HCT116 (cell line): Measurements from ENCODE around the gene MUC16. TPM values are rescaled to one million over a fixed set of nuclear protein-coding genes. Genes with fewer than 3 reads are reported as not detected.

ENCODE experiments used
- ATAC-seq: fragments of 200-7000 bp; cut with Tn5 transposase; 2 replicates; pipeline ENCODE4 v1.9.1; 2020; ENCODE audit warnings: mild to moderate bottlenecking, moderate library complexity
- BruUV-seq: library from RNA; stranded (reverse); fragments of 400-500 nt; replicated peaks from 2 replicates; lab custom pipeline; 2021; lab: Mats Ljungman, UMichigan
- CTCF ChIA-PET: fragments of 300-600 bp; sonication (Branson Sonifier 250); formaldehyde crosslinking; loops from one replicate; lab custom pipeline; 2021; ENCODE audit warnings: antibody characterized with exemption; lab: Charles Lee
- POLR2A ChIA-PET: fragments of 300-600, 350-600 bp; sonication (Branson Sonifier 250); formaldehyde crosslinking; loops from one replicate; lab custom pipeline; 2021; ENCODE audit warnings: antibody characterized with exemption; lab: Charles Lee
- RAD21 ChIA-PET, 2 experiments: fragments of 300-600 bp; sonication (Branson Sonifier 250); formaldehyde crosslinking; loops; one replicate each; lab custom pipeline; 2023; ENCODE audit warnings: low total read pairs in 2 of 2; ENCODE audit not compliant: uncharacterized antibody in 2 of 2, unreplicated experiment in 2 of 2, low non-redundant PET in 1 of 2; lab: Charles Lee
- DNase-seq: peaks from one replicate; pipeline ENCODE4 v3.0.0-alpha.2; 2010; ENCODE audit warnings: low read depth, low spot score
- H2AFZ ChIP-seq: fragments of 200-600 bp; shearing (Covaris generic), sonication (generic); 2 replicates; pipeline ENCODE4 v1.6.1; 2017; ENCODE audit warnings: low read depth, mixed run types, mixed read lengths, antibody characterized with exemption, low read length; ENCODE audit not compliant: poor library complexity, severe bottlenecking
- H3K27ac ChIP-seq: 2 replicates; pipeline ENCODE4 v1.5.1; 2012; ENCODE audit warnings: low read depth, low read length
- H3K27me3 ChIP-seq: fragments of 200-600 bp; sonication (generic); 2 replicates; pipeline ENCODE4 v1.6.1; 2016; ENCODE audit warnings: mixed run types, low read length, mixed read lengths; ENCODE audit not compliant: insufficient read depth
- H3K36me3 ChIP-seq, 2 experiments: fragments of 200-500 bp in 1 of 2; fragments of 200-600 bp in 1 of 2; sonication (Bioruptor generic) in 1 of 2; sonication (generic) in 1 of 2; 2 replicates each; pipeline versions ENCODE4 v1.5.1 to v1.6.1; 2014 to 2016; ENCODE audit warnings: low read length in 2 of 2, inconsistent platforms in 1 of 2, mixed read lengths in 1 of 2, mixed run types in 1 of 2; ENCODE audit not compliant: insufficient read depth in 2 of 2, control insufficient read depth in 1 of 2
- H3K4me1 ChIP-seq, 2 experiments: fragments of 200-600 bp in 1 of 2; sonication (generic) in 1 of 2; 2 replicates each; pipeline versions ENCODE4 v1.5.1 to v1.6.1; 2012 to 2017; ENCODE audit warnings: low read length in 2 of 2, inconsistent platforms in 1 of 2, mild to moderate bottlenecking in 1 of 2, mixed read lengths in 1 of 2, mixed run types in 1 of 2, moderate library complexity in 1 of 2; ENCODE audit not compliant: insufficient read depth in 2 of 2, control insufficient read depth in 1 of 2
- H3K4me2 ChIP-seq: fragments of 200-600 bp; sonication (generic); 2 replicates; pipeline ENCODE4 v1.6.1; 2017; ENCODE audit warnings: mixed run types, low read length, mixed read lengths
- H3K4me3 ChIP-seq, 2 experiments: fragments of 200-600 bp in 1 of 2; sonication (generic) in 1 of 2; replicated peaks in 1 of 2; 2 replicates each; pipeline ENCODE4 v1.5.1; 2011 to 2016; ENCODE audit warnings: low read length in 2 of 2, control low read depth in 1 of 2, low read depth in 1 of 2, mild to moderate bottlenecking in 1 of 2, mixed read lengths in 1 of 2, mixed run types in 1 of 2
- H3K79me2 ChIP-seq: fragments of 200-600 bp; sonication (generic); 2 replicates; pipeline ENCODE4 v1.6.1; 2017; ENCODE audit warnings: mild to moderate bottlenecking, mixed run types, low read length, moderate library complexity, mixed read lengths; ENCODE audit not compliant: insufficient read depth
- H3K9ac ChIP-seq: fragments of 200-600 bp; sonication (generic); 2 replicates; pipeline ENCODE4 v1.6.1; 2016; ENCODE audit warnings: low read length, mixed read lengths
- H3K9me2 ChIP-seq: fragments of 200-600 bp; sonication (generic), shearing (Covaris generic); 2 replicates; pipeline ENCODE4 v1.6.1; 2017; ENCODE audit warnings: mixed run types, mild to moderate bottlenecking, moderate library complexity; ENCODE audit not compliant: insufficient read depth
- H3K9me3 ChIP-seq, 2 experiments: fragments of 200-500 bp in 1 of 2; fragments of 200-600 bp in 1 of 2; sonication (Bioruptor generic) in 1 of 2; sonication (generic) in 1 of 2; 2 replicates each; pipeline ENCODE4 v1.6.1; 2014 to 2017; ENCODE audit warnings: low read length in 2 of 2, mixed read lengths in 2 of 2, inconsistent platforms in 1 of 2, low read depth in 1 of 2, mild to moderate bottlenecking in 1 of 2, mixed run types in 1 of 2, moderate library complexity in 1 of 2; ENCODE audit not compliant: control insufficient read depth in 1 of 2, insufficient read depth in 1 of 2
- H4K20me1 ChIP-seq: fragments of 200-600 bp; sonication (generic), shearing (Covaris generic); 2 replicates; pipeline ENCODE4 v1.6.1; 2017; ENCODE audit warnings: mixed run types, mild to moderate bottlenecking, moderate library complexity; ENCODE audit not compliant: insufficient read depth
- CBX3 ChIP-seq: IDR thresholded peaks from 2 replicates; pipeline ENCODE4 v1.6.1; 2012; ENCODE audit warnings: low read depth
- CEBPB ChIP-seq: IDR thresholded peaks from 2 replicates; pipeline ENCODE4 v1.6.1; 2012; ENCODE audit warnings: low read depth
- EGR1 ChIP-seq: IDR thresholded peaks from 2 replicates; pipeline ENCODE4 v1.6.1; 2012; ENCODE audit warnings: low read depth
- ELF1 ChIP-seq: IDR thresholded peaks from 2 replicates; pipeline ENCODE4 v1.6.1; 2012; ENCODE audit warnings: low read depth, borderline replicate concordance
- EZH2 ChIP-seq: fragments of 200-600 bp; sonication (generic); IDR thresholded peaks from 2 replicates; pipeline ENCODE4 v1.6.1; 2017; ENCODE audit warnings: antibody characterized with exemption, mixed run types
- EZH2phosphoT487 ChIP-seq: fragments of 200-600 bp; IDR thresholded peaks from 2 replicates; pipeline ENCODE4 v1.6.1; 2018; ENCODE audit warnings: antibody characterized with exemption, borderline replicate concordance
- FOSL1 ChIP-seq: IDR thresholded peaks from 2 replicates; pipeline ENCODE4 v1.6.1; 2012; ENCODE audit warnings: low read depth
- JUND ChIP-seq: IDR thresholded peaks from 2 replicates; pipeline ENCODE4 v1.6.1; 2012
- MAX ChIP-seq: IDR thresholded peaks from 2 replicates; pipeline ENCODE4 v1.6.1; 2012
- POLR2A ChIP-seq: IDR thresholded peaks from 2 replicates; pipeline ENCODE4 v1.7.0; 2011; ENCODE audit warnings: borderline replicate concordance; ENCODE audit not compliant: insufficient read depth, insufficient read length; ENCODE audit errors: extremely low read depth
- POLR2AphosphoS5 ChIP-seq: IDR thresholded peaks from 2 replicates; pipeline ENCODE4 v1.6.1; 2011; ENCODE audit warnings: mild to moderate bottlenecking, low read depth, low read length, moderate library complexity
- RAD21 ChIP-seq: IDR thresholded peaks from 2 replicates; pipeline ENCODE4 v1.6.1; 2012; ENCODE audit warnings: low read depth, mild to moderate bottlenecking
- REST ChIP-seq: IDR thresholded peaks from 2 replicates; pipeline ENCODE4 v1.6.1; 2012; ENCODE audit warnings: low read depth
- SIN3A ChIP-seq: IDR thresholded peaks from 2 replicates; pipeline ENCODE4 v1.6.1; 2012; ENCODE audit warnings: low read depth
- SP1 ChIP-seq: IDR thresholded peaks from 2 replicates; pipeline ENCODE4 v1.6.1; 2012; ENCODE audit warnings: low read depth
- SRF ChIP-seq: IDR thresholded peaks from 2 replicates; pipeline ENCODE4 v1.6.1; 2012; ENCODE audit warnings: low read depth
- TCF7L2 ChIP-seq: IDR thresholded peaks from 2 replicates; pipeline ENCODE4 v1.7.0; 2011; ENCODE audit warnings: borderline replicate concordance, inconsistent platforms; ENCODE audit not compliant: insufficient read depth, insufficient read length; ENCODE audit errors: extremely low read depth
- ZFX ChIP-seq: fragments of 450-650 bp; IDR thresholded peaks from 2 replicates; pipeline ENCODE4 v1.6.1; 2017
- ZNF274 ChIP-seq: fragments of 200-500 bp; sonication (Bioruptor generic); IDR thresholded peaks from 2 replicates; pipeline ENCODE4 v1.6.1; 2014; ENCODE audit warnings: mild to moderate bottlenecking, low read depth, low read length, inconsistent platforms
- intact Hi-C: fragments of 100-400 bp; cut with micrococcal nuclease; formaldehyde crosslinking; loops from 2 replicates; pipeline ENCODE4 v1.10.0; 2022
- total RNA-seq: library from RNA; stranded (reverse); gene quantifications from one replicate; pipeline ENCODE4 v1.2.1, GENCODE V29; 2021; ENCODE audit not compliant: unreplicated experiment
- TF ChIP-seq, protein P1 (sequence below), 3 experiments: fragments of 200-600 bp in 1 of 3; sonication (generic) in 1 of 3; IDR thresholded peaks in 2 of 3; conservative IDR thresholded peaks in 1 of 3; 2 replicates each; pipeline ENCODE4 v1.5.1; 2012 to 2017; ENCODE audit warnings: low read depth in 2 of 3, low read length in 2 of 3, antibody characterized with exemption in 1 of 3, borderline replicate concordance in 1 of 3, control low read depth in 1 of 3, mild to moderate bottlenecking in 1 of 3, mixed read lengths in 1 of 3, mixed run types in 1 of 3, moderate library complexity in 1 of 3; ENCODE audit not compliant: insufficient read depth in 1 of 3

MUC16 gene
- total RNA-seq, 1 experiment from 2014 or later, result 0.12 TPM

DNA sequence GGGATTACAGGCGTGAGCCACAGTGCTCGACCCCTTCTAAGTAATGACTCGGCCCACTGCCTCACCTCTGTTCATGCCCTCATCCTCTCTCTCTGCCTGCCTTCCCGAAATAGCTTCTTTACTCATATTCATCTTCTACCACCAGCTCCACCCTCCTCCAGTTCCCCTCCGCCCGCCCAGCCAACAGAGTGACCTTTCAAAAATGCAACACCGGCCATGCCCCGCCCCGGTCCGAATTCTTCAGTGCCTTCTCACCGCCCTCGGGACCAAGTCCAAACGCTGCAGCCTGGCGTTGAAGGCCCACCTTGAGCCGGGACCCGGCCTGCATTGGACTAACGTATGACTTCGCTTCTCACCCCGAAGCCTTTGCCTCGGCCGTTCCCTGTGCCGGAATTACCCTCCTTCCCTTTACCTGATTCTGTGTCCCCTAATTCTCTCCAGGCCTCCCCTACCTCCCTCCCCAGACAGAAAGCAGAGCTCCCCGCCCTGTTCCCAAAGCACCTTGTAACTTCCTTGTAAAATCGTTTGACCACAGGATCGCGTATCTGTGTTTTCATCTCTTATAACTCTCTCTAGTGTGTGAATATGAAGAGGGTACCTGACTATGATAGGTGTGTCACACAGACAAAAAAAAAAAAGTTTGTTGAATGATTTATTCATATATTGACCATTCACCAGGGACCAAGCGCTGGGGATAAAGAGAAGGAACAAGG is 8.1 kb upstream of the MUC16 start:
- intact Hi-C loops, result loop anchor here (2.0 to 10.0 kb wide), 2 partner anchors 56 to 184 kb away; partner anchors contain the start of genes MBD3L1 and ZNF558
- Histone ChIP-seq H3K4me3 (peak overlapping the region; percentile 37 to 45), H3K36me3 (no peaks in the 10 kb centered on the region), H4K20me1 (no peaks in the 10 kb centered on the region), H3K9ac (peak overlapping the region; percentile 58), H3K79me2 (no peaks in the 10 kb centered on the region), H3K9me2 (no peaks in the 10 kb centered on the region), H3K4me1 (peaks cover 16 to 40% of the 10 kb centered on the region in 2 experiments), H2AFZ (peak overlapping the region; percentile 14), H3K27ac (peak overlapping the region; percentile 93), H3K9me3 (no peaks in the 10 kb centered on the region), H3K4me2 (peak overlapping the region; percentile 72), H3K27me3 (no peaks in the 10 kb centered on the region)
- TSS peak; percentile 93 for BruUV-seq
- ChIA-PET RAD21 (interaction anchor here in 1 of 2 experiments (0.5 kb wide), 1 partner anchor 54 kb away, joined by 3 read pairs; no protein-coding TSS in a partner anchor), CTCF (no interaction called here), POLR2A (interaction anchor here (0.6 to 1.4 kb wide), 6 partner anchors 9 to 363 kb away, joined by 3 to 6 read pairs (median 3); no protein-coding TSS in a partner anchor)
- ATAC-seq, result peak; percentile 89
- DNase-seq, result peak; percentile 82
- 0 out of 2 replicates have a peak, but pooled peaks have one; percentile 9 for TF ChIP-seq MAX
- no peak for TF ChIP-seq ZNF274
- no peak for TF ChIP-seq TCF7L2
- TF ChIP-seq CEBPB, result 0 out of 2 replicates have a peak, but pooled peaks have one; percentile 11
- no peak; the same call in 1 of the 2 replicates for TF ChIP-seq ELF1
- TF ChIP-seq JUND, result peak; percentile 53
- TF ChIP-seq ZFX, result no peak
- peak; percentile 57; the same call in 1 of the 2 replicates for TF ChIP-seq CBX3
- peak; percentile 31; the same call in 1 of the 2 replicates for TF ChIP-seq RAD21
- TF ChIP-seq POLR2AphosphoS5, result peak; percentile 61; the same call in 1 of the 2 replicates
- no peak for TF ChIP-seq SIN3A
- TF ChIP-seq REST, result no peak
- no peak for TF ChIP-seq EGR1
- TF ChIP-seq EZH2, result no peak
- peak; percentile 57 for TF ChIP-seq FOSL1
- TF ChIP-seq SP1, result peak; percentile 76
- TF ChIP-seq SRF, result 0 out of 2 replicates have a peak, but pooled peaks have one; percentile 22
- TF ChIP-seq EZH2phosphoT487, result no peak
- TF ChIP-seq, protein P1, sequence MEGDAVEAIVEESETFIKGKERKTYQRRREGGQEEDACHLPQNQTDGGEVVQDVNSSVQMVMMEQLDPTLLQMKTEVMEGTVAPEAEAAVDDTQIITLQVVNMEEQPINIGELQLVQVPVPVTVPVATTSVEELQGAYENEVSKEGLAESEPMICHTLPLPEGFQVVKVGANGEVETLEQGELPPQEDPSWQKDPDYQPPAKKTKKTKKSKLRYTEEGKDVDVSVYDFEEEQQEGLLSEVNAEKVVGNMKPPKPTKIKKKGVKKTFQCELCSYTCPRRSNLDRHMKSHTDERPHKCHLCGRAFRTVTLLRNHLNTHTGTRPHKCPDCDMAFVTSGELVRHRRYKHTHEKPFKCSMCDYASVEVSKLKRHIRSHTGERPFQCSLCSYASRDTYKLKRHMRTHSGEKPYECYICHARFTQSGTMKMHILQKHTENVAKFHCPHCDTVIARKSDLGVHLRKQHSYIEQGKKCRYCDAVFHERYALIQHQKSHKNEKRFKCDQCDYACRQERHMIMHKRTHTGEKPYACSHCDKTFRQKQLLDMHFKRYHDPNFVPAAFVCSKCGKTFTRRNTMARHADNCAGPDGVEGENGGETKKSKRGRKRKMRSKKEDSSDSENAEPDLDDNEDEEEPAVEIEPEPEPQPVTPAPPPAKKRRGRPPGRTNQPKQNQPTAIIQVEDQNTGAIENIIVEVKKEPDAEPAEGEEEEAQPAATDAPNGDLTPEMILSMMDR (IDR thresholded peaks at IDR 0.05 in 2 of 3, conservative IDR thresholded peaks at IDR 0.05 in 1 of 3; ENCODE audit: borderline replicate concordance in 1 of 3, insufficient read depth in 1 of 3, low read depth in 2 of 3, low read length in 2 of 3), result no peak
- no peak for TF ChIP-seq POLR2A
